SHP77 (cell line): ENCODE results near the gene RPL12.
"Not testable (repeated sequence)": the region's sequence is repeated elsewhere in the genome, so short reads cannot be mapped to it uniquely, and the experiment has no call there.

Experiments
- DNase-seq, 2 experiments: peaks; one replicate each; lab custom pipeline; 2025; lab: John Stamatoyannopoulos, UW

Gene RPL12

DNA sequence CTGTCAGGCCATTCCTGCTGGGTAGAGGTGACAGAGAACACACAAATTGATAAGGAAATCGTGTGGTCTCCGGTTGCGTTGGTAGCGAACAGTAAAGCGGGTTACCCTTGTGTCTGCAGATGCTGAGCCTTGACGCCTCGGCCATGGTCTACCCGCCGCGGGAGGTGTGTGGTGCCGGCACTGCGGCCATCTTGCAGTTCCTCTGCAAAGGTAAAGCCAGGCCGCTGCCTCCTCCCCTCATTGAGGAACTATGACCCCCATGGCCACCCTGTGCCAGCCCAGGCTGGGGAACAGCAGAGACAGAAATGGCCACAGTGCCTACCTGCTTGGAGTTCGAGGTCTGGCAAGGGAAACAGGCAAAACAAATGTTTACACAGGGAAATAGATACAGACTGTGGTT, 16.4 kb upstream of the RPL12 start:
- no peak for DNase-seq

- DNase-seq = not testable (repeated sequence)
Measured at GRCh38 chr9:127466407-127466917, 15.3 kb upstream of the RPL12 start.

- DNase-seq = no peak
Measured at GRCh38 chr9:127463911-127464310, 12.7 kb upstream of the RPL12 start.

DNA sequence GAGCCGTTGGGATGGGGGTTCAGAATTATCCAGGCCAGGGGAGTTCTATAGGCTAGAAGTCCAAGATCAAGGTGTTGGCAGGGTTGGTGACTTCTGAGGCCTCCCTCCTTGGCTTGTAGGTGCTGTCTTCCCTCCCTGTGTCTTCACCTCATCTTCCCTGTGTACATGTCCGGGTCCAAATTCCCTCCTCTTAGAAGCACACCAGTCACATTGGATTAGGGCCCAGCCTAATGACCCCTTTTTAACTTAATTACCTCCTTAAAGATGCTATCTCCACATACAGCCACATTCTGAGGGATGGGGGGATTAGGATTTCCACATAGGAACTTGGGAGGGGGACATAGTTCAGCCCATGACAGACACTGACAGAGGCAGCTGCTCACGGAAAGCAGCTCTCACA, 12.2 kb upstream of the RPL12 start:
- no peak for DNase-seq

DNA sequence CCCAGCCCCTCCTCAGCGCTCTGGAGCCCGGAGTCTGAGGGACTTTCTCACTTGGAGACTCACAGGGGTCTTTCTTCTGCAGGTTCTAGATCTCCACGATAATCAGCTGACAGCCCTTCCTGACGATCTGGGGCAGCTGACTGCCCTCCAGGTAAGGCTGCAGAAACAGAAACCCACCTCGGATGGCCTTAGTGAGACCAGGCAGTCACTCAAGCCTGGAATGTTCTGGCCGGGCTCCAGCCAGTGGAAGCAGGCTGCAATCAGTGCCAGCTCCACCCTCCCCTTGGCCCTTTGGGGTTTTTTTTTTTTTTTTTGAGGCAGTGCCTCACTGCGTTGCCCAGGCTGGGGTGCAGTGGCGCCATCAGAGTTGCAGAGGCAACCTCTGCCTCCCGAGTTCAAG, 7.7 kb upstream of the RPL12 start:
- no peak for DNase-seq

DNA sequence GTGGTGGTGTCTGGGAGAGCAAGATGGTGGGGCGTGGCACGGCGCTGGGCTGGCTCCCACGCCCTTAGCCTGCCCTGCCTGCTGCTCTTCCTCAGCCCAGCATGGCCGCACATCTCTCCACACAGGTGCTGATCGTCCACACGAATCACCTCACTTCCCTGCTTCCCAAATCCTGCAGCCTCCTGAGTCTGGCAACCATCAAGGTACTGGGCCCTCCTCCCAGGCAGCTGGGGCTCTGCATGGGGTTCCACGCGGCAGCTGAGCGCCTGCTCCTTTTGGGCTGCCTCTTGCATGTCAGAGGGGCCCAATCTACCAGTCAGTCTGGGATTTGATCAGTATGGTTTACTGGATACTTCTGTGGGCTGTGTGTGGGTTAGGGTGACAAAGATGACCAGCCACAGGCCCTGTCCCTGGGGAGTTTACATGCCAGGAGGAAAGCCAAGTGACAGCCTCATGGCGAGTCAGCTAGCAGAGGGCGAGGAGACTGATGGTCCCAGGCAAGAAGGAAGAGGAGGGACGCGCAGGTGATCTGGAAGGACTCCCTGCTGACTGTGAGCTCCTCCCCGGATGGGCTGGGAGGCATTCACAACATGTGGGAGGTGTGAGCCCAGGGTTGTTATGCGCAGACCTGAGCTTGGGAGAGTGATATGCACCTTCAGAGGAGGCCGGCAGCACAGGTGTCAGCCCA, 6.1 kb upstream of the RPL12 start:
- no peak for DNase-seq

DNA sequence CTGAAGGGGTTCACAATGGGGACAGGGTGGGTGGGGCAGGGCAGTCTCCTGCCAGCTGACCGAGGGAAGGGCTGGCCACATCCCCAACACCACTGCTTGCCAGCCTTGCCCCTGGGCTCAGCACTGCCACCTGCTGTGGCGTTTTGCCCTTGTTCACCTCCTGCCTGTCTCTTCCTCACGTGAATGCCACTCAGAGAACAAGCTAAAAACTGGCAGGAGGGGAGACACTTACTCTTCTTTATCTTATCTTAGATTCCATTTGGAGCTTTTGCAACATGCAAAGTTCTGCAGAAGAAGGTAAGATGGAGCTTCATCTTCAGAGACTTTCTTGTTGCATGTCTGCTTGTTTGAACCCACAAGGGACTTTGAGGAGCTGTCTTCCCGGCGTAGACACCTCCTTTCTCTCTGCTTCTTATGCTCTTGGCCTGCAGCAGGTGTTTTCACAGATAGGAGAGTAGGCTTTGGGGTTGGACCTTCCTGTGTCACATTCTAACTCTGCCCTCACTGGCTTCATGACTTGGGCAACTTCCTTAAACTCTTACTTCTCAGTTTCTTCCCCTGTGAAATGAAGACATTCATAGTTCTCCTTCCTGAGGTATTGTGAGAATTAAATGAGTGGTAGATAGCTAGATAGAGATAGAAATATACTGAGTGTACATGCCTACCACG, 4.3 kb upstream of the RPL12 start:
- DNase-seq = no peak

DNA sequence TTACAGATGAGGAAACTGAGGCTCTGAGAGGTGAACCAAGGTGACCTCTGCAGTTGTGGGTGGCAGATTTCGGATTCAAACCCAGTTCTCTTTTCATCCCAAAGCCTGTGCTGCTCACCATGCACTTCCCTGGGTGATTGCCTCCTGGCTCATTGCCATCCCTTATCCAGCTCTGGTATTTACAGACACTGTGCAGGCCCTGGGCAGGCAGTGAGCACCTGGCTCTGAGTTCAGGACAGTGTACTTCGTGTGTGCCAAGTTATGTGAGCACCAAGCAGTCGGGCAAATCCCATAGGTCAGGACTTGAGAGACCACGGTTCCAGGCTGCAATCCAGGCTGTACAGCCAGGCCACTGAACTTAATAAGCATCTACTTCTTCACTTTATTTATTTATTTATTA, 1.5 kb upstream of the RPL12 start:
- DNase-seq = peak; percentile 63 to 81

- peak; percentile 54 to 81 for DNase-seq
Measured at GRCh38 chr9:127451858-127452656, 851 bp upstream of the RPL12 start.

DNA sequence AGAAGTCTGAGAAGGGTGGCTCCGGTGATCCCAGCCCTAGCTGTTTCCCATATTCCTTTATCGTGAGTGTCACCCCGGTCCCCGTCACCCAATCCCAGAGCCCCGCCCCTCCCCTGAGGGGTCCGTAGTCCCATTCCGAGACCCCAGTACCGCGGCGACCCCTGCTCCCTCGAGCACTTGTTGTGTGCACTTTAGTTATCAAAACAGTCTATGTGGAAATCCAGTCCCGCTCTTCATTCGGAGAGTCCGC, 327 bp upstream of the RPL12 start:
- no peak for DNase-seq

DNA sequence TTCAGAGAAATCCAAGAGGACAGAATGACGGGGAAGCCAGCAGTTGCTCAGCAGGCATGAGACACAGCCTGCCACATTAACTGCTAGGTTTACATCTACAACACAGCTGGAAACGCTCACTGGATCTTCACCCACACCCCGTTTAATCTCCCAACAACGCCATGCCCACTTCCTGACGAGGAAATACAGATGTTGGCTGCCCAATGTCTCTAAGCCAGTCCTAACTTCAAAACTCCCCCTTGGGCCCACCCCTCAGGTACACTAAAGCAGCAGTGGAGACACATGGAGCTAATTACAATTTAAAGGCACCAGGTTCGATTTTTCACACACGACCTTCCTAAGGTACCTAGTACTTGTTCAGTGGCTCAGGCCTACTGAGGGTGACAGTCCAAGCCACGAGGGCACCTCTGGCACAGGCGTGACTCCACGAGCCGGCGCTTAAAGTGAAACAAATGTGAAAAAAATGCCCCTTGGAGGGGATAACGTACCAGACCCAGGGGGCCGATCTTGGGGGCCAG, 904 bp downstream of the RPL12 start:
- DNase-seq = no peak

- DNase-seq = no peak
Measured at GRCh38 chr9:127449332-127449966, 1.8 kb downstream of the RPL12 start.

DNA sequence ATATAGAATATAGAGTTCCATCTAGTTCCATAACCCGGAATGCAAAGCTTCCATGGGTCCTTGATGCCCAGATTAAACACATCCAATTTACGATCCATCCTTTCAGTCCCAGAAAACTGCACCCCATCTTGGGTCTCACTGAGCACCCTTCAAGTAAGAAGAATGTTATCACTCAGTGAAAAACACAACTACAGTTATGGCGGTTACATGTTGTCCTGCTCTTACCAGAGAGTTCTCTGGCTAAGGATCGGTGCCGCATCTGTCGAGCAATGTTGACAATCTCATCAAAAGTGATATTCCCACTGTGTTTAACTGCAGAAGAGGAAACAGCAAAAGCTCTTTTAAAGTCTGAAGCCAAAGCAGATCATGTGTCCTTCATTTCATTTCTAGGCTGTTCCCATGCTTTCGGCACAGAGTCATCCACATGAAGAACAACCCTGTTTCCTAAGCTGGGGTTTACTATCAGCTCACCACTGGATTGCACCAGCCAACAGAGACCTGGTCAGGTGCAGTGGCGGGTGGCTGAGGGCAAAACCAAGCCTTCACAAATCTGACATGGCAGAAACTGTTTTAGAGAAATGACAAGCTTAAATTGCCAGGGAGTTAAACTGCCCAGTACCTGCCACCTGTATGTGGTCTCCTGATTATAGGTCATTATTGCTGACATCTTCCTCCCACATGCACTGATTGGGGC, 2.9 kb downstream of the RPL12 start:
- DNase-seq = no peak

- no peak for DNase-seq
Measured at GRCh38 chr9:127447416-127448111, 3.6 kb downstream of the RPL12 start.

DNA sequence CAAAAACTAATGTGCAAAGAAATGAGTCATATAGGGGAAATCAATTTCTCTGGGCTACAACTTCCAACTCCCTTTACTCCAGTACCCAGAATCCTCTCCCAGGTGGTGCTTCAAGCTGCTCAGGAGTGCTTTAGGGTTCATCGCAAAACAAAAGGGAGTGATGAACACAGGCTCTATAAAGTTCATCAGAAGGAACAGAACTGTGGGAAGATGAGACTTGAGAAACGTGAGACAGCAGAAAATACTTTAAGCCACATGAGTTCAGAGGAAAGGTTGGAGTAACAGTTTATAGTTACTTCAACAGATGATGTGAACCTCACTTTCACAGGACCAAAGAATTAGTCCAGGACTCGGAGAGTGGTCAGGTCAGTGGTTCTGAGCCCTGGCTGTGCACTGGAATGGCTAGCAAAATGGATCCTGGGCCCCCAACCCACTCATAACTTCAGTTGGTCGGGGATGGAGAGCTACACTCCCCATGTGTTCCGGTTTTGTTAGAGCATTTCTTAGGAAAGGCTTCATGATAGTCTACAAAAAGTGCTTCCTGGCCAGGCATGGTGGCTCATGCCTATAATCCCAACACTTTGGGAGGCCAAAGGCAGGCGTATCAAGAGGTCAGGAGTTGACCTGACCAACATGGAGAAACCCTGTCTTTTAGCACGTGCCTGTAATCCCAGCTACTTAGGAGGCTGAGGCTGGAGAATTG, 4.3 kb downstream of the RPL12 start:
- DNase-seq = no peak

DNA sequence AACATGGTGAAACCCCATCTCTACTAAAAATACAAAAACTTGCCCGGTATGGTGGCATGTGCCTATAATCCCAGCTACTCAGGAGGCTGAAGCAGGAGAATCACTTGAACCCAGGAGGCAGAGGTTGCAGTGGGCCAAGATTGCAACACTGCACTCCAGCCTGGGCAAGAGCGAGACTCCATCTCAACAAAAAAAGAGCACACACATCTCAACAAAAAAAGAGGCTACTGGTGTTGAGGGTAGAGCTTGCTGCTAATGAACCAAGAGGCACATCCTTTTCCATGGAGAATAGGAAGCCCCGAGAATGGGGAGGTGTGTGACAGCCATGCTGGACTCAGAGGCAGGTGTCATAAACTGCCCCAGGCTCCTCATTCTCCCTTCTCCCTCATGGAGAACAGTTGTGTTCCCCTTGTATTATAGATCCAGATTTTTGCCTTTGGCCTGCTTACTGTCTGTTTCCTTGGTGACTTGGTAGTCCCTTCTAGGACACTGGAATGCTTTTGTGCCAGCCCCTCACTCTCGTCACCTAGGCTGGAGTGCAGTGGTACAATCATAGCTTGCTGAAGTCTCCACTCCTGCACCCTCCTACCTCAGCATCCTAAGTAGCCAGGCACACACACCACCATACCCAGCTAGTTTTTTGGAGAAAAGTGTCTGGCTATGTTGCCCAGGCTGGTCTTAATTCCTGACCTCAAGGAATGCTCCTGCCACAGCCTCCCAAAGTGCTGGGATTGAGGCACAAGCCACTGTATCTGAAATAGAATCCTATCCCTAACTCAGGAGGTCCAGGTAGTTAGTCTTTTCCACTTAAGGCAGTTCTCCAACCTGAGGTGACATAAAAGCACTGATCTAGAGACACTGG, 5.1 kb downstream of the RPL12 start:
- no peak for DNase-seq

DNA sequence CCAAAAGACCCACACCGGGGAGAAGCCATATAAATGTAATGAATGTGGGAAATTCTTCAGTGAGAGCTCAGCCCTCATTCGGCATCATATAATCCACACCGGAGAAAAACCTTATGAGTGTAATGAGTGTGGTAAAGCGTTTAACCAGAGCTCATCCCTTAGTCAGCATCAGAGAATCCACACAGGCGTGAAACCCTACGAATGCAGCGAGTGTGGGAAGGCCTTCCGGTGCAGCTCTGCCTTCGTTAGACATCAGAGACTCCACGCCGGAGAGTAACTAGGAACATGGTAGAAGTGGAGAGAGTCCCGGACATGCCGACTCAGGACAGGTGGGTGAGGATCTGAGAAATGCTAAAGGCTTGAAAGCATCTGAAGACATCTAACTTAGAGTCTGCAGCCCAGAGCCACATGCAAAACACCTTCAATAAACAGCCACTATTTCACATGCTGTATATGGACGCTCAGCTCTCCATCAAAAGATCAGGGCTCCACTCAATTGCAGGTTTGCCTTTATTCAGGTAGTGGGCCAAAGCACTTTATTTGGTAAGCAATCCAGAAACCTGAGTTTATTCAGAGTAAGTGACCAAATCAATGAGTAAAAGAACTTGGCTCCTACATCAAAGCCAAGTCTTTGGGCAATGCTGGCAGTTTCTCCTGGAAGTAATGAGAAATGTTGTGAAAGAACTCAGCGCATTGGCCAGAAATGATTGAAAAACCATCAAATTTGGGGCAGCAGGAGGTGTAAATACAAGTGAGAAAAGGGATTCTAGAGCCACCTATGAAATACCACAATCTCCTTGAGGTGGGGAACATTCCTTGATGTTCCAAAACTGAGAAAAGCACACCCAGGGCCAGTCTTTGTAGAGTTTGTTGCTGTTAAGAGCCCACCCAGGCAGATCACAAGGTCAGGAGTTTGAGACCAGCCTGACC, 6.0 kb downstream of the RPL12 start:
- no peak for DNase-seq

GRCh38 chr9:127444283-127444920, 6.8 kb downstream of the RPL12 start:
- no peak for DNase-seq
